ENCODE measurements around the gene FAM107B.

DNA sequence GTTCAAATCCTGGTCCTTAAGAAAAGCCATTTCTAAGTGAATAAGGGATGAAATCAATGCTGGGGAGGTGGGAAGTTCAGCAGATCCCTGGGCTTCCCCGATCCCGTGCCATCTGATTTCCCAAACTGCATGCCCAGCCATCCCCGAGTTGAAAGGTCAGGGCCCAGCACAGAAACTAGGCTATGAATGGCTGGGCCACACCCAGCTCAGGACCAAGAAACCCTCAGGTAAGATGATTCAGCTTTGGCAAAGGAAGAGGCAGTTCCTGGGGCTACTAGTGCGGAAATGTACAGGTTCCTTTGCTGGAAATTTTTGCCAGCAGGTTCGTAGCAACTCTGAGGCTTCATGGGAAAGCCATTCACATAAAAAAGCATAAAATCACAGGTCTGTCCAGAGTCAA, 182.7 kb downstream of the FAM107B start:
- no peak for TF ChIP-seq POLR2A (IDR thresholded peaks at IDR 0.05)
- TF ChIP-seq, protein P1, sequence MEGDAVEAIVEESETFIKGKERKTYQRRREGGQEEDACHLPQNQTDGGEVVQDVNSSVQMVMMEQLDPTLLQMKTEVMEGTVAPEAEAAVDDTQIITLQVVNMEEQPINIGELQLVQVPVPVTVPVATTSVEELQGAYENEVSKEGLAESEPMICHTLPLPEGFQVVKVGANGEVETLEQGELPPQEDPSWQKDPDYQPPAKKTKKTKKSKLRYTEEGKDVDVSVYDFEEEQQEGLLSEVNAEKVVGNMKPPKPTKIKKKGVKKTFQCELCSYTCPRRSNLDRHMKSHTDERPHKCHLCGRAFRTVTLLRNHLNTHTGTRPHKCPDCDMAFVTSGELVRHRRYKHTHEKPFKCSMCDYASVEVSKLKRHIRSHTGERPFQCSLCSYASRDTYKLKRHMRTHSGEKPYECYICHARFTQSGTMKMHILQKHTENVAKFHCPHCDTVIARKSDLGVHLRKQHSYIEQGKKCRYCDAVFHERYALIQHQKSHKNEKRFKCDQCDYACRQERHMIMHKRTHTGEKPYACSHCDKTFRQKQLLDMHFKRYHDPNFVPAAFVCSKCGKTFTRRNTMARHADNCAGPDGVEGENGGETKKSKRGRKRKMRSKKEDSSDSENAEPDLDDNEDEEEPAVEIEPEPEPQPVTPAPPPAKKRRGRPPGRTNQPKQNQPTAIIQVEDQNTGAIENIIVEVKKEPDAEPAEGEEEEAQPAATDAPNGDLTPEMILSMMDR (IDR thresholded peaks at IDR 0.05): no peak

Measured in adrenal gland (tissue), 5 donors.